Inflammatory macrophage (primary cell): ENCODE data around the gene SPAG4.

Source experiments
- DNase-seq, 2 donors: peaks; one replicate each; pipeline ENCODE4 v3.0.0-alpha.2; 2020 to 2022
- total RNA-seq, 18 experiments: gene quantifications; one replicate each; lab custom pipeline; 2026; ENCODE audit warnings: mixed read lengths in 6 of 18, inconsistent platforms in 2 of 18; lab: John Stamatoyannopoulos, UW

Gene SPAG4, protein sequence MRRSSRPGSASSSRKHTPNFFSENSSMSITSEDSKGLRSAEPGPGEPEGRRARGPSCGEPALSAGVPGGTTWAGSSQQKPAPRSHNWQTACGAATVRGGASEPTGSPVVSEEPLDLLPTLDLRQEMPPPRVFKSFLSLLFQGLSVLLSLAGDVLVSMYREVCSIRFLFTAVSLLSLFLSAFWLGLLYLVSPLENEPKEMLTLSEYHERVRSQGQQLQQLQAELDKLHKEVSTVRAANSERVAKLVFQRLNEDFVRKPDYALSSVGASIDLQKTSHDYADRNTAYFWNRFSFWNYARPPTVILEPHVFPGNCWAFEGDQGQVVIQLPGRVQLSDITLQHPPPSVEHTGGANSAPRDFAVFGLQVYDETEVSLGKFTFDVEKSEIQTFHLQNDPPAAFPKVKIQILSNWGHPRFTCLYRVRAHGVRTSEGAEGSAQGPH
- 0.33 to 0.88 (median 0.56) reads per million in 18 experiments for total RNA-seq

GRCh38 chr20:35615667-35616464, at the start of gene SPAG4:
TSS of gene SPAG4 (plus strand) at chr20:35615829. CDS start at chr20:35616004, 175 bp downstream.
- peak; percentile 100 for DNase-seq

DNA sequence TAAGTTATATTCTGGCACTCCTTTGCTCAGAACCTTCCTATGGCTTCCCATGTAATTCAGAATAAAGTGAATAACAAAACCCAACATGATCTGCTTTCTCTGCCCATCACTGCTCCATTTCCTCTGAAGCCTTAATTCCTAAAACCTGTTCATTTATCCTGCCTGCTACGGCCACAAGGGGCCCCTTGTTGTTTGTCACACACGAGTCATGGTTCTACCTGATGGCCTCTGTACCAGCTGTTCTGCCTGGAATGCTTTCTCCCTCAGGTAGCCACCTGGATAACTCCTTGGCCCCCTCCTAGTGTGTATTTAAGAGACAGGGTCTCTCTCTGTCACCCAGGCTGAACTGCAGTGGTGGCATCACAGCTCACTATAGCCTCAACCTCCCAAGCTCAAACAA, 47.0 kb upstream of the SPAG4 start:
- DNase-seq = peak in 1 of 2 donors; percentile 13

GRCh38 chr20:35571555-35571954, 44.1 kb upstream of the SPAG4 start:
- no peak for DNase-seq

- DNase-seq = no peak
Measured at GRCh38 chr20:35572838-35573237, 42.8 kb upstream of the SPAG4 start.

- no peak for DNase-seq
Measured at GRCh38 chr20:35575958-35576357, 39.7 kb upstream of the SPAG4 start.

DNA sequence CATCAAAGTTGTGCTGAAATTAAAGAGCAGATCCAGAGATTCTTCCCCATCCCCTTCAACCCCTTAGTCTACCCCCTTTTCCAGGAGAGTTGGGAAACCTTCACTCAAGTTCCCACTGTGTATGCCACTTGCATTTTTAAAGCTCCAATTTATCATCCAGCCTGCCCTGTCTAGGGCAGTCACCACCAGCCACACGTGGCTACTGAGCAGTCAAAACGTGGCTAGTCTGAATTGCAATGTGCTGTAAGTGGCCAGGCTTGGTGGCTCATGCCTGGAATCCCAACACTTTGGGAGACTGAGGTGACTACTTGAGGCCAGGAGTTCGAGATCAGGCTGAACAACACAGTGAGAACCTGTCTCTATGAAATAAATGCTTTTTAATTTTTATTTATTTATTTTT, 38.8 kb upstream of the SPAG4 start:
- DNase-seq = no peak

GRCh38 chr20:35578469-35578868, 37.2 kb upstream of the SPAG4 start:
- no peak for DNase-seq

DNA sequence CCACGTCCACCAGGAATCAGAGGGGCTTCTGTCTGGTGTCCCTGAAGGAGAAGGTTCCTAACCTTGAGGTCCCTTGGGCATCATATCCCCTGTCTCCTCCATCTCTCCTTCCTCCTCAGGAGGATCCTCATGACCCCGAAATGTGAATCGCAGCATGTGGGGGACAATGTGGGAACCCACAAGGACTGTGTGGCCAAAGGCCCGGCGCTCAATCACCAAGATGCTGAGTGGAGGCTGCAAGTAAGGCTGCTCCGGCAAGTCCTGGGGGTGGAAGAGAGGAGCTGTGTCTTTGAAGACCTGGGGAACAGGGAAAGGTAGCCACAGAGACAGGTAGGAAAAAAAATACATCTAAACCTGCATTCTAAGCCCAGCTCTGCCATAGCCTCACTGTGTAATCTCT, 36.4 kb upstream of the SPAG4 start:
- DNase-seq = no peak

DNA sequence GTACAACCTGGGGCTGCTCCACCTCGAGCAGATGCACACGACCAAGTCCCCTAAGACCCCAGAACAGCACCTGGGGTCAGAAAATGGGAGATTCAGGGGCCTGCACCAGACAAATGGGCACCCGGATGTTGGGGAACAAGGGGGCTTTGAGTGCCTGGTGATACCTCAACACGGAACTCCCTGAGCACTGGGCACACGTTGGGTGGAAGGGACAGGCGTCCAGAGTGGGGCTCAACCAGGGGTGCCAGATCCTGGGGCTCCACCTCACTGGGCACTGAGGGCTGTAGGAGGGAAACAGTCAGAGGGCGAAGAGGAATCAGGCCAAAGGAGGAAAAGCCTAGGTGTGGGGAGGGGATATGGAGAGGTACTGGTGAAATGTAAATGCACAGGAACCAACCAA, 33.5 kb upstream of the SPAG4 start:
- DNase-seq = no peak

GRCh38 chr20:35582741-35583404, 32.8 kb upstream of the SPAG4 start:
- no peak for DNase-seq

- no peak for DNase-seq
Measured at GRCh38 chr20:35583636-35584560, 31.7 kb upstream of the SPAG4 start.

DNA sequence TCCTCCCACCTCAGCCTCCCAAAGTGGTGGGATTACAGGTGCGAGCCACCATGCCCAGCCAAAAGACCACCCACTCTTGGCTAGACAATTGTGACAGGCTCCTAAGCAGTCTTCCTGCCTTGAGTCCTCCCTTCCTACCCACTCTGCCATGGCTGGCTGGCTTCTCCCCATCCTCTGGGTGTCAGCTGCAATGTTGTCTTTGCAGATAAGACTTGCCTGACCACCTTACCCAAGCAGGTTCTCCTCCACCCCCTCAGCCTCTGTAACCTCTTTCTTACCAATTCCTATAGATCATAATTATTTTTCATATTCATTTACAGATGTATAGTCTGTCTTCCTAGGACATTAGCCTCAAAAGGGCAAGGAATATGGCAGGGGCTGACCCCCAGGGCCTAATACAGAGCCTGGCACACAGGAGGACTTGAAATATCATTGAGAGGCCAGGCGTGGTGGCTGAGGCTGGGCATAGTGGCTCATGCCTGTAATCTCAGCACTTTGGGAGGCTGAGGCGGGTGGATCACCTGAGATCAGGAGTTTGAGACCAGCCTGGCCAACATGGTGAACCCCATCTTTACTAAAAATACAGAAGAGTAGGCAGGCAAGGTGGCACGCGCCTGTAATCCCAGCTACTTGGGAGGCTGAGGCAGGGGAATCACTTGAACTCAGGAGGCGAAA, 28.7 kb upstream of the SPAG4 start:
- no peak for DNase-seq

DNA sequence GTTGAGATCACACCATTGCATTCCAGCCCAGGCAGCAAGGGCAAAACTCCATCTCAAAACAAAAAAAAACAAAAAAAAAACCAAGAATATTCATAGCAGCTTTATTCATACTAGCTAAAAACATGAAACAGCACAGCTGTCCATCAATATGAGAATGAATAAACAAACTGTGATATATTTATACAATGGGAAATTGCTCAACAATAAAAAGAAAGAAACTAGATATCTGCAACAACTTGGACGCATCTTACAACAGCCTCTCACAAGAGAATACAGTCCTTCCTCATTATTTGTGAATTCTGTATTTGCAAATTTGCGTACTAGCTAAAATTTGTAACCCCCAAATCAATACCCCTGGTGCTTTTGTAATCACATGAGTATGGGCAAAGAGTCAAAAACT, 28.2 kb upstream of the SPAG4 start:
- no peak for DNase-seq

DNA sequence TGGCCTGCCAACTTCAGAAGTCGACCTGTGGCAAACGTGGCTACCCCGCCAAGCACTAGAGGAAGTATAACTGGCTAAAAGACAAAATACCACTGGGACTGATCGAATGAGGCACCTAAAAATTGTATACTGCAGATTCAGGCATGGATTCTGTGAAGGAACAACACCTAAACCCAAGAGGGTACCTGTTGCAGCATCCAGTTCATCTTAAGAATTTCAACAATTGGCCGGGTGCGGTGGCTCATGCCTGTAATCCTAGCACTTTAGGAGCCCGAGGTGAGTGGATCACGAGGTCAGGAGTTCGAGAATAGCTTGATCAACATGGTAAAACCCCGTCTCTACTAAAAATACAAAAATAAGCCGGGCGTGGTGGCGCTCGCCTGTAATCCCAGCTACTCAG, 27.2 kb upstream of the SPAG4 start:
- DNase-seq = no peak

- DNase-seq = no peak
Measured at GRCh38 chr20:35592339-35592974, 23.2 kb upstream of the SPAG4 start.

DNA sequence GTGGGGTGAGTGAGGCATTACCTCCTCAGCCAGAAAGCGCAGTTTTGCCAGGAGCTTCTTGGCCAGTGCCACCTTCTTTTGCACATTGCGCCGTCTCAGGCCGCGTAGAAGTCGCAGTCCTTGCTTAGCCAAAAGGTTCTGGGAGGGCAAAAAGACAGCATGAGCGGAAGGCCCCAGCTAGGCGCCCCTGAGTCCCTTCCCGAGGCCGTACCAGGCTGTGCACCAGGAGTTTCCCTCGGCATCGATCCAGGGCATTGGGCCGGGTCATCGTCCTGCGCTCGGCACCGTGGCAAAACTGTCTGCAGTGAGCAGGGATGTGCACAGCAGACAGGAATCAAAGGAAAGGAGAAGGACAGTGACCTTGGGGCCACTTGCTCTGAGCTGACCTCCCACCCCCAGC, 20.2 kb upstream of the SPAG4 start:
- DNase-seq = no peak

- DNase-seq = no peak
Measured at GRCh38 chr20:35595901-35596300, 19.7 kb upstream of the SPAG4 start.

DNA sequence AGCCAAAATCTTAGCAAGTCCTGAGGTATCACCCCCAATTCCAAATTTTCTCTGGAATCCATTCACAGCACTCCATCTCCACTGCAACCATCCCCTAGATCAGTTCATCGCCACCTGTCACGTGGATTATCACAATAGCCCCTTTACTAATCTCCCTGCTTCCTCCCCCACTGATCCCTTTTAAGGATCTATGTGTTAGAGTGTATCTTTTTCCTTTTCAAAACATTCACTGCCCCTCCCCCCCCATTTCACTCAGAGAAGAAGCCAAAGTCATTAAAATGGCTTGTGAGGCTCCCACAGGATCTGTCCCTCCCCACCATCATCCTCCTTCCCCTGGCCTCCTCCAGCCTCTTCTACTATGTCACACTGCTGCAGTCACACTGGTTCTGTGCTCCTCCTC, 18.4 kb upstream of the SPAG4 start:
- no peak for DNase-seq

GRCh38 chr20:35598476-35598875, 17.2 kb upstream of the SPAG4 start:
- DNase-seq = no peak

GRCh38 chr20:35598899-35599775, 16.5 kb upstream of the SPAG4 start:
- DNase-seq = no peak
